ENCODE data around the gene UPP1. TPM values are rescaled to one million over a fixed set of nuclear protein-coding genes. Genes with fewer than 3 reads are reported as not detected.

UPP1 gene
- total and polyA plus RNA-seq, 2 donors (not counting 1 experiment from before 2014, with no cell fraction given), result 5.8 to 8.0 TPM

- H3K4me1 ChIP-seq (ENCODE audit: control insufficient read depth in 2 of 2, insufficient read depth in 2 of 2, low read length in 2 of 2), result no peaks in the 10 kb centered on the region
- no peak overlapping the region for H3K4me2 ChIP-seq (replicated peaks; ENCODE audit: low read depth, low read length, poor library complexity, severe bottlenecking)
- POLR2A ChIA-PET, result no interaction called here
- H3K27me3 ChIP-seq (replicated peaks in 1 of 4; ENCODE audit: control extremely low read depth in 1 of 4, control insufficient read depth in 3 of 4, insufficient read depth in 4 of 4, low read length in 3 of 4), result peaks cover 0 to 2% (median 0%) of the 10 kb centered on the region in 4 experiments
- peaks cover 3% of the 10 kb centered on the region for H3K9me3 Mint-ChIP-seq (ENCODE audit: insufficient read depth)
- H3K4me3 ChIP-seq (ENCODE audit: control extremely low read depth in 1 of 5, extremely low read depth in 1 of 5, insufficient read depth in 1 of 5, low read depth in 2 of 5, low read length in 4 of 5), result no peak overlapping the region
- TF ChIP-seq, protein P1, sequence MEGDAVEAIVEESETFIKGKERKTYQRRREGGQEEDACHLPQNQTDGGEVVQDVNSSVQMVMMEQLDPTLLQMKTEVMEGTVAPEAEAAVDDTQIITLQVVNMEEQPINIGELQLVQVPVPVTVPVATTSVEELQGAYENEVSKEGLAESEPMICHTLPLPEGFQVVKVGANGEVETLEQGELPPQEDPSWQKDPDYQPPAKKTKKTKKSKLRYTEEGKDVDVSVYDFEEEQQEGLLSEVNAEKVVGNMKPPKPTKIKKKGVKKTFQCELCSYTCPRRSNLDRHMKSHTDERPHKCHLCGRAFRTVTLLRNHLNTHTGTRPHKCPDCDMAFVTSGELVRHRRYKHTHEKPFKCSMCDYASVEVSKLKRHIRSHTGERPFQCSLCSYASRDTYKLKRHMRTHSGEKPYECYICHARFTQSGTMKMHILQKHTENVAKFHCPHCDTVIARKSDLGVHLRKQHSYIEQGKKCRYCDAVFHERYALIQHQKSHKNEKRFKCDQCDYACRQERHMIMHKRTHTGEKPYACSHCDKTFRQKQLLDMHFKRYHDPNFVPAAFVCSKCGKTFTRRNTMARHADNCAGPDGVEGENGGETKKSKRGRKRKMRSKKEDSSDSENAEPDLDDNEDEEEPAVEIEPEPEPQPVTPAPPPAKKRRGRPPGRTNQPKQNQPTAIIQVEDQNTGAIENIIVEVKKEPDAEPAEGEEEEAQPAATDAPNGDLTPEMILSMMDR (IDR thresholded peaks at IDR 0.05), result no peak
- TF ChIP-seq EZH2 (IDR thresholded peaks at IDR 0.05; ENCODE audit: borderline replicate concordance, insufficient read depth, low read depth, low read length, poor library complexity, severe bottlenecking), result no peak
- no peaks in the 10 kb centered on the region for H3K79me2 ChIP-seq (ENCODE audit: control insufficient read depth, insufficient read depth, low read length)
- WGBS (ENCODE audit: insufficient coverage), result 79% methylated on average over 4 of the region's 8 CpGs
- H3K36me3 ChIP-seq (replicated peaks in 1 of 2; ENCODE audit: control extremely low read depth in 1 of 2, control insufficient read depth in 1 of 2, extremely low read depth in 1 of 2, insufficient read depth in 2 of 2, low read length in 1 of 2), result no peaks in the 10 kb centered on the region
- H4K20me1 ChIP-seq (ENCODE audit: control insufficient read depth, insufficient read depth, low read length, poor library complexity, severe bottlenecking), result no peaks in the 10 kb centered on the region
- peaks cover 5% of the 10 kb centered on the region for H3K27me3 Mint-ChIP-seq
- H3K27ac ChIP-seq (ENCODE audit: low read length in 2 of 2), result no peak overlapping the region
- no peak overlapping the region for H3K9ac ChIP-seq (ENCODE audit: low read length)
- peak; percentile 25 for DNase-seq
- H3K4me1 Mint-ChIP-seq, result peaks cover 6% of the 10 kb centered on the region
- H2AFZ ChIP-seq (ENCODE audit: insufficient read depth, low read depth, low read length, poor library complexity, severe bottlenecking), result no peak overlapping the region
- no peak overlapping the region for H3K4me3 Mint-ChIP-seq
- CTCF ChIA-PET, result interaction anchor here (0.7 kb wide), 1 partner anchor 56 kb away, joined by 3 read pairs; no protein-coding TSS in a partner anchor
- intact Hi-C loops (cut with micrococcal nuclease), result no loop called here
- ATAC-seq (ENCODE audit: low read depth), result peak; percentile 39
- peaks cover 0 to 2% (median 0%) of the 10 kb centered on the region in 3 donors for H3K9me3 ChIP-seq (ENCODE audit: control extremely low read depth in 1 of 3, control insufficient read depth in 2 of 3, insufficient read depth in 1 of 3, low read length in 2 of 3)
- no peak overlapping the region for H3K27ac Mint-ChIP-seq
Observed at GRCh38 chr7:48052748-48053147, 36.3 kb upstream of the UPP1 start.

DNA sequence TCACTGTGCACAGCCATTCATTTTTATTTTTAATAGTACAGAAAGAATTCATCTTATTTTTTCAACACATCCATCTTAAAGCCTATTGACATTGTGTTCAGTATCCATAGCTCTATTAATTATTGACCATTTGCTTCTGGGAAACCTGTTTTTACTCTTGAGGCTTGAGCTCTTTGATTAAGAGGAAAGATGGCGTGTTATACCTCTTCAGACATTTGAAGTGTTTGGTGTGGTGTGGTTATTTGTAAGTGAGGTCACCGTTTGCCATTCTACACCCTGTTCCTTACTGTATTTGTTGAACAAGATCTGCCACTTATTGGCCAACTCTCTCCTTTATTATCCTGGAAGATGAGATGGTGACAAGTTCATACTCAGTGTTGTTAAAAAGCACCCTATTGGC lies 35.3 kb upstream of the UPP1 start:
- Mint-ChIP-seq H3K27ac (no peak overlapping the region), H3K4me3 (no peak overlapping the region), H3K4me1 (peaks cover 6% of the 10 kb centered on the region), H3K27me3 (peaks cover 5% of the 10 kb centered on the region), H3K9me3 (ENCODE audit: insufficient read depth) (peaks cover 7% of the 10 kb centered on the region)
- H3K4me3 ChIP-seq (ENCODE audit: control extremely low read depth in 1 of 5, extremely low read depth in 1 of 5, insufficient read depth in 1 of 5, low read depth in 2 of 5, low read length in 4 of 5), result no peak overlapping the region
- no peak overlapping the region for H2AFZ ChIP-seq (ENCODE audit: insufficient read depth, low read depth, low read length, poor library complexity, severe bottlenecking)
- H3K4me1 ChIP-seq (ENCODE audit: control insufficient read depth in 2 of 2, insufficient read depth in 2 of 2, low read length in 2 of 2), result no peaks in the 10 kb centered on the region
- H3K27ac ChIP-seq (ENCODE audit: low read length in 2 of 2), result no peak overlapping the region
- no peaks in the 10 kb centered on the region for H3K79me2 ChIP-seq (ENCODE audit: control insufficient read depth, insufficient read depth, low read length)
- no peak for TF ChIP-seq EZH2 (IDR thresholded peaks at IDR 0.05; ENCODE audit: borderline replicate concordance, insufficient read depth, low read depth, low read length, poor library complexity, severe bottlenecking)
- TF ChIP-seq, protein P1 (IDR thresholded peaks at IDR 0.05), result no peak
- intact Hi-C loops (cut with micrococcal nuclease), result no loop called here
- DNase-seq (no peak), ATAC-seq (ENCODE audit: low read depth) (no peak)
- CTCF ChIA-PET, result no interaction called here
- H3K4me2 ChIP-seq (replicated peaks; ENCODE audit: low read depth, low read length, poor library complexity, severe bottlenecking), result no peak overlapping the region
- H3K36me3 ChIP-seq (replicated peaks in 1 of 2; ENCODE audit: control extremely low read depth in 1 of 2, control insufficient read depth in 1 of 2, extremely low read depth in 1 of 2, insufficient read depth in 2 of 2, low read length in 1 of 2), result no peaks in the 10 kb centered on the region
- H3K9ac ChIP-seq (ENCODE audit: low read length), result no peak overlapping the region
- no peaks in the 10 kb centered on the region for H4K20me1 ChIP-seq (ENCODE audit: control insufficient read depth, insufficient read depth, low read length, poor library complexity, severe bottlenecking)
- H3K9me3 ChIP-seq (ENCODE audit: control extremely low read depth in 1 of 3, control insufficient read depth in 2 of 3, insufficient read depth in 1 of 3, low read length in 2 of 3), result peaks cover 0 to 2% (median 0%) of the 10 kb centered on the region in 3 donors
- peaks cover 0 to 2% (median 0%) of the 10 kb centered on the region in 4 experiments for H3K27me3 ChIP-seq (replicated peaks in 1 of 4; ENCODE audit: control extremely low read depth in 1 of 4, control insufficient read depth in 3 of 4, insufficient read depth in 4 of 4, low read length in 3 of 4)
- POLR2A ChIA-PET, result no interaction called here
- no CpG with 5 or more reads among the region's 2 CpGs for WGBS (ENCODE audit: insufficient coverage)

Measured in B cell (primary cell).